HG03442 (cell line): ENCODE measurements around the gene C11orf71.

Source experiments
- ATAC-seq: cut with Tn5 transposase; IDR thresholded peaks from one replicate; pipeline ENCODE4 v1.9.1; 2021; ENCODE audit warnings: mild to moderate bottlenecking, moderate library complexity; ENCODE audit not compliant: unreplicated experiment

C11orf71 gene

DNA sequence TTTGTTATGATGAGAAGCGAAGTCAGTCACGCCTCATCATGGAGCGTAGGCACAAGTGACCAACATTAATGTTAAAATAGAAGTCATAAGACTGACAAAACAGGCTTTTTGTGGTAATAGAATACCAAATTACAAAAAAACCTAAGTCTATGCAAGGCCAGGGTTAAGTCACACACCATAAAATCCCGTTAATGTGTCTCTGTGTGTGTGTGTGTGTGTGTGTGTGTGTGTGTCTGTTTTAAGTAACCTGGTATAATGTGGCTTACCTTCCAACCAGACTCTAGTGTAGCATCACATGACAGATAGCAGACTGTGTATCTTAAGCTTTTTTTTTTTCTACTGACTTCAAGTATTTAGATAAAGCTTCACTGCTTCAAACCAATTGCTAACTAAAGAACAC, 38.0 kb downstream of the C11orf71 start:
- no peak for ATAC-seq

DNA sequence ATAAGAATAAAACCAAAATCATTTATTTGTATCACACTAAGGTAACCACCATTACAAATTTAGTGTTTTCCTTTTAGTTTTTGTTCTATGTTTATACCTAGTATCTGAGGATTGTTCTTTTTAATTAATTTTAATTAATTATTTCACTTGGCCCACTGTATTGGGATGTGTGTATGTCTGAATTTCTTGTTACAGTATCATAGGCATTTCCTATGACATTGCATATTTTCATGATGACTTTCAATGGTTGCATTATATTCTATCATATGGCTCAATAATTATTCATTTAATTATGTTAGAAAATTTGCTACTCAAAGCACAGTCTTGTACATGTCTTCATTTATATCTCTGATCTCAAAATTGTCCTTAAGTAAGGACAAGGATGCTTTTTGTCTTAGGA, 41.0 kb downstream of the C11orf71 start:
- ATAC-seq = no peak

DNA sequence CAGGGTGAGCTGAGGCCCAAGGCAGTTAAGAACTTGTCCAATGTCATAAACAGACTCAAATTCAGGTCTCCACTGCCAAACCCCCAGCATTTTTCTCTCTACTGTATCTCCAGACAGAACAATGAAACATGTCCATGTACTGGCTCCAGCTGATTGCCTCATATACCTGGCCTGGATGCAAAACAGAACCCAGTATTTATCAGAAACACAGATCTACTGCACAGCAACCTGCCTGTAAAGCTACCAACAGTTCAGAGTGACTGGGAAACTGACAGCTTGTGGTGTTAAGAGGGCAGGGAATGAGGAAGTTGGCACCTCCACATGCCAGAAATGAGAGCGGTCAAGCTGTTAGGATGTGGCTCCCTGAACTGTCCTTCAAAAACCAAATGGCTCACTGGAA, 41.6 kb downstream of the C11orf71 start:
- ATAC-seq = no peak

DNA sequence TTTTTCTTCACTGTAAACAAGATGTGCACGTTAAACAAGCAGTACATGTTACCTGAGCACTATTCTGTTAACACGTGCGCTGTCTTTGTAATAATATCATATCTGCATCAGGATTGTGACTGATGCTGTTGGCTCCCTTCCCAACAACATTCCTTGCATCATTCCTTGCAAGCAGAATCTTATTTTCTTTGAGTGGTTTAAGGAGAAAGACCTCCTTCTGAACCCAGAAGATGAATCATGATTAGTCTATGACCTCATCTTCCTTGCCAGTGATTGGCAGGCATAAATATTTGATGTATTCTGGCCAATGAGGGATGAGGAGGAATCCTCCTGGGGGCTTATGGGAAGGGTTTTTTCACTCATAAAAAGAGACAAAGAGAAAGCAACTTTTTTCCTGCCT, 46.2 kb downstream of the C11orf71 start:
- ATAC-seq = no peak

GRCh38 chr11:114353443-114353842, 46.9 kb downstream of the C11orf71 start:
- ATAC-seq = no peak

DNA sequence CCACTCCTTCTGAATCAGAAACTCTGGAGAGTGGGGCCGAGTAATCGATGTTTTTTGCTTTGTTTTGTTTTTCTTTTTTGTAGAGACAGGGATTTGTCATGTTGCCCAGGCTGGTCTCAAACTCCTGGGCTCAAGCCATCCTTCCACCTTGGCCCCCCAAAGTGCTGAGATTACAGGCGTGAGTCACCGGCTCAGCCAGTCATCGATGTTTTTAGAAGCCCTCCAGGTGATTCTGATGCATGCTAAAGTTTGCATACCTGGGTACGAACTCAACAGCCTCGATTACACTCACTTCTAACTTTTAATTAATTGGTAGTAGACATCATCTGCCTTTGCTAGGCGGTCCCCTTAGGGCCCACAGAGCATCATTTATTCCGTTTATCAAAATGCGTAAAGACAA, 50.3 kb downstream of the C11orf71 start:
- ATAC-seq = no peak
